ENCODE results near the gene SMIM35.
"Not testable (repeated sequence)": the region's sequence is repeated elsewhere in the genome, so short reads cannot be mapped to it uniquely, and the experiment has no call there.

Gene SMIM35

DNA sequence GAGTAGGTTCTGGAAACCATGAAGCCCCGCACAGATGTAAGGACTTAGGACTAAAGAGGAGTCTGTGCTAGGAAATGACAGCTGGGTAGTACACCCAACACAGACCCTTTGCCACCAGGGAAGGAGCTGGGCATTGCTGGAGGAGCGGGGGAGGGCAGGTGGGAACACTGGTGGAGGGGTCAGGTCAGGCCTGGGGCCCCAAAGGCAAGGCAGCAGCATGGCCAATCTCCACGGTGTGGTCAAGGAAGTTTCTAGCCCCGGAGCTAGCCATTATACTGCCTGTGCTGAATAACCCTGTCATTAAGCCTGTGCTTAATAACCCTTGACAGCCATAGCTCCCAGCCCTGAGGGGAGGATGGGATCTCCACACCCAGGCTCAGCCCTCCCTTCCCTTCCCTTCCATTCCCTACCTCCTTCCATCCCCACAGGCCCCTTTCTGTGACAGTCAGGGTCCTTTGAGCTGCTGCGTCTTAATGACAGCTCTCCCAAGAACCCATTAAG is 7.8 kb downstream of the SMIM35 start:
- DNase-seq = no peak

DNA sequence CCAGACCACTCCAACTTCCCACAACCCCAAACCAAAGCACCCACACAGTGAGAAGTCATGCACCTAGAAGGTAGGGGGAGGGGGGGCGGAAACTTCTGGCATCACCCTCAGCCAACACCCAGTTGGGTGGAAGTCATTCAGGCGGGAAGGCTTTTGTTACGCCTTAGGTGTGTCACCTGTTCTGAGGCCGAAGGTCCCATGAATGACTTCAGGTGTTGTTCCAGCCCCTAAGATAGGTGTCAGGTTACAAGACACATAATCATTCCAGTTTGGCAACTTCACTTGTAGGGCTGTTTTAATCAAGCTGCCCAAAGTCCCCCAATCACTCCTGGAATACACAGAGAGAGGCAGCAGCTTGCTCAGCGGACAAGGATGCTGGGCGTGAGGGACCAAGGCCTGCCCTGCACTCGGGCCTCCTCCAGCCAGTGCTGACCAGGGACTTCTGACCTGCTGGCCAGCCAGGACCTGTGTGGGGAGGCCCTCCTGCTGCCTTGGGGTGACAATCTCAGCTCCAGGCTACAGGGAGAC is 9.9 kb downstream of the SMIM35 start, which contains the start of gene TMPRSS4:
Gene TMPRSS4, plus strand, starts transcription at position 325 of the 528 bp plus-strand sequence. CDS start 225 bp downstream, outside the sequence.
- no peak for DNase-seq

DNA sequence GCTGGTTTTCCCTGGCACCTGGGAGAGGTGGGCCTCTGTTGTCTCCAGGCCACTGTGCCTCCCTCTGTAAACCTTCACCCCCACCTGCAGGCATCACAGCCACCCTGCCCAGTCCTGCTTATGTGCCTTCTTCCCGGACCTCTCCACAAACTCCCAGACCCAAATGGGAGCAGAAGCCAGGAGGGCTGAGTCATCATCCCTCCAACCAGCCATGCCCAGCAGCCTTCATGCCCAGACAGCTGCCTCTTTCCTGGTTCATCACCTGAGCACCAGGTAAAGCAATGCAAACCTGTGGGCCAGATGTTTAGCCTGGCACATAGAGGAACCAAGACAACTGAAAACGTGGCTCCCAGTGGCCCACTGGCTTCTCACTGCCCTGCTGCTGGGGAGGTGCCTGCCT is 12.0 kb downstream of the SMIM35 start:
- no peak for DNase-seq

DNA sequence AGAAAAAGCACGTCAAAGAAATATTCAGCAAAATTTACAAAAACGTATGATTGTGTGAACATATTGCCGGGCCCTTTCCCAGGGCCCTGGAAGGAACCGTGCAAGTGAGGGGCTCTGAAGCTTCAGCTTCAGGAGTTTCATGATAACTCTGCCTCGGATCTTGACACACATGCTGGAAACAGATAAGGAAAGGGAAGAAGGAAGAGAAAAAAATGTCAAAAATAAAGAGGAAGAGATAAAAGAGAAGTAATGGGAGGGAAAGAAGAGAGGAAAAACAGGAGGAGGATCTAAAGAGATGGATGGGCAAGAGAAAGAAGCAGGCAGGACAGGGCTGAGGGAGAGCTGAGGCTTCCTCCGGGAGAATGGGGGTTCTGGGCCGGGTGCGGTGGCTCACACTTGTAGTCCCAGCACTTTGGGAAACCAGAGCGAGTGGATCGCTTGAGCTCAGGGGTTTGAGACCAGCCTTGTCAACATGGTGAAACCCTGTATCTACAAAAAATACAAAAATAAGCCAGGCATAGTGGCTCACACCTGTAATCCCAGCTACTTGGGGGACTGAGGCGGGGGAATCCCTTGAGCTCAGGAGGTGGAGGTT is 12.6 kb downstream of the SMIM35 start:
- no peak for DNase-seq

DNA sequence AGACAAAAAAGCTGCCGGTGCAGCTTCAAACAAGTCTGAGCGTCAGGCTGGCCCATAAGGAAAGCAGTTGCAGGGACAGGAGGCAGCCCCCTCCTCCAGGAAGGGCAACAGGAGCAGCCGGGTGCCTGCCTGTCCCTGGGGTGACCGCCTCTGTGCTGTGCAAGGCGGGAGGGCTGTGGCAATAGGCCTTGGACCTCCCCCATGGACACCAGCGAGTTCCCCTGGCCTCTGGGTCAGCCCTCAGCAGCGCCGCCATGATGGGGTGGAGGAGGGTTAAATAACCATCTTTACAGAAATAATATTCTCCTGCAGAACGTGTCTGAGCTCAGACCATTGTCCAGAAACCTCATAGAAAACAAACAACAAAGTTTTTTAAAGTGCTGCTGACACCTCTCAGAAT is 13.2 kb downstream of the SMIM35 start:
- no peak for DNase-seq

DNA sequence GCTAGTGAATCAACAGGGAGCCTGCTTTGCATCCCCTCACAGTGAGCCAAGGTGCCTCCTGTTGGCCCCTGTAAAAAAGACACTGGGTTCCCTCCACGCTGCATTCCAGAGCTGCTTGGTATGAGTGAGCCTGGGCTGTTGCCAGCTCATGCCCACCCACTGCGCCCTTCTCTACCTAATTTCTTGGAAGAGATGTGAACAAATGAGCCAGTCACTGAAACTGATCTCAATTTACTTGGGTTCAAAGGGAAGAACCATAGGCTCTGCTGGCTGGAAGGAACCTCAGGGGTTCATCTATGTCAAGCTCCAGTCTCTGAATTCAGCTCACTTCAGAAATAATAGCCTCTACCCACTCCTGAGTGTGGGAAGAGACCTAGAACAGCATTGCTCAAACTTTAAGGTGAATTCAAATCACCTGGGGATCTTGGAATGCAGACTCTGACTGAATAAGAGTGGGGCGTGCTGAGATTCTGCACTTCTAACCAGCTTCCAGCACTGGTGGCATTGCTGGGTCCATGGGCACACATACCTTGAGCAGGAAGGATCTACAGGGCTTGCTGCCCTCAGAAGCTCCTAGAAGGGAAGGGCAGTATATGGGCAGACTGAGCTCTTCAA is 15.2 kb downstream of the SMIM35 start:
- DNase-seq = no peak

DNA sequence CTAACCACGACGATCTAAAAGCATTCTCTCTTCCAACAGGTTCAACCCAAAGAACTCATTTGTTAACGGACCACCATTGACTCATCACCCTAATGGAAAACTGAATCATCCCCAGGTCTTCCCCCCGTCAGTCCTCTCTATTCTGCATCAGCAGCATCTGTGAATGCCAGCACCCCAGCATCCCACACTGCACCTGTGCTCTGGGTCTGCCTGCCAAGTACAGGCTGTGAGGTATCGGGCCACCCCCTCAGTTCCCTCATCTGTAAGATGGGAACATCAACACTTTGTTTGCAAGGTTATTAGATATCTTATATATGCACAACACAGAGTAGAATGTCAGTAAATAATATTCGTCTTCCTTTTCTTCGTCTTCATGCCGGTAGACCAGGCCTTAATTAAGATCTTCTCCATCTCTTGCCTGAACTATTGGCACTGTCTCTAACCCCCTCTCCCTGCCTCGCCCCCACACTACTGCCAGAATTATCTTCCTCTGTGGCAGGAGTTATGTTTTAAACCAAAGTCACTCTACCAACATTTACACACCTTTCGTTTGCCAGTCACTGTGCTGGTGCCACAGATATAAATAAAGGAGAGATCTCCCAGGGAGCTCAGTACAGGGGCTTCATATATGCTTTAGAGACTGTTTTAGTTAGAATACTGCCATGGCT is 17.7 kb downstream of the SMIM35 start:
- no peak for DNase-seq

DNA sequence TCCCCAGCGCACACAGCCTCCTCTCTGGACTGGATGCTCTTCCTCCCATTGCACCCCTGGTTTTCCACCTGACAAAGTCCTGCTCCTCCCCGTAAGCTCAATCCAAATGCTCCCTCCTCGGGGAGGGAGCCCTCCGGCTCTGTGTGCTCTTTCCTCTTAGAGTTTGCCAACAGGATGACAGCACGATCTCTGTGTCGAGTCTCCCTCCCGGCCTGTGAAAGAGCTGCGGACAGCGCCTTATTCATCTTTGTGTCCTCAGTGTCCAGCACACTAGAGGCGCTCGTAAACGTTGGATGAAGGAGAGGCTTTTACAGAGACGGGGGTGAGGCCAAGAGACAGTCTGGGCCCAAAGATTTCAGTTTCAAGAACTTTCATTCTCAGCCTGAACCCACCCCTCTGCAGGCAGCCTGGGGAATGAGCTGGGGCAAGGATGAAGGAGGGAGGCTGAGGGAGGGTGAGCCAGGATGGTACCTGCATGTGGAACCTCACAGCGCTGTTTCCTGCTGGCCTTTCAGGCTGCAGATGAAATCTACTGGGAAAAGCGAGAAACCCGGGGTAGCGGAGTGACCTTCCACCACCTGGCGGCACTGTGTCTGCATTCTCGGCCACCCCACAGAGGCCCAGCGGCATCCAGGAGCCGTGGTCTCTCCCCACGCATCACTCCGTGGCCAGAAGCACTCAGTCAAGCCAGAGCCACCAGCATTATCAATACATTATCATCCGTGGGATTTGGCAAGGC is 18.4 kb downstream of the SMIM35 start:
- DNase-seq = no peak

DNA sequence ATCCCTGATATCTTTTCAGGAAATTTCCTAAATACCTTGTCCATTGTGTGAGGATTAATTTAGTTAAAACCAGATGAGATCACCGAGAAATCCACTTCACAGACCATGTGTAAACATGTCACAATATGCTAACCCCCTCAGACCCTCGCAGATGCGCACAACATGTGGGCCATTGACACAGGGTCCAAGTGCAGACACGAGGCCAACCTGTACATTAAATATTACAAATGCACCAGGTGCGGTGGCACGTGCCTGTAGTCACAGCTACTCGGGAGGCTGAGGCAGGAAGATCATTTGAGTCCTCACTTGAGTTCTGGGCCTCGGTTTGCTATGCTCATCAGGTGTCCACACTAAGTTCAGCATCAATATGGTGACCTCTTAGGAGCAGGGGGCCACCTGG is 19.8 kb downstream of the SMIM35 start:
- DNase-seq = no peak

DNA sequence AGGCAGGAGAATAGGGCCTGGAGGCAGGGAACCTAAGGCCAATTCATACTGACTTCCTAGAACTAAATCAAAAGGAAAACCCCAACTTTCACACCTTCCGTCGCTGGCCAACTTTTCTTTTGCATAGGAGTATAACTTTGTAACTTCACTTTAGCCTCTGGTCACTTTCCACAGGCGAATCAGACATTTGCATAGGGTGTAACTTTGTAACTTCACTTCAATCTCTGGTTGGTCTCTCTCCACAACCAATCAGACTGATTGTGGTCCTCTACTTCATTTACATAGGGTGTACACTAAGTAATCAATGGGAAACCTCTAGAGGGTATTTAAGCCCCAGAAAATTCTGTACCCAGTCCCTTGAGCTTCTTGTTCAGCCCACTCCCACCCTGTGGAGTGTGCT is 21.4 kb downstream of the SMIM35 start:
- DNase-seq = no peak

DNA sequence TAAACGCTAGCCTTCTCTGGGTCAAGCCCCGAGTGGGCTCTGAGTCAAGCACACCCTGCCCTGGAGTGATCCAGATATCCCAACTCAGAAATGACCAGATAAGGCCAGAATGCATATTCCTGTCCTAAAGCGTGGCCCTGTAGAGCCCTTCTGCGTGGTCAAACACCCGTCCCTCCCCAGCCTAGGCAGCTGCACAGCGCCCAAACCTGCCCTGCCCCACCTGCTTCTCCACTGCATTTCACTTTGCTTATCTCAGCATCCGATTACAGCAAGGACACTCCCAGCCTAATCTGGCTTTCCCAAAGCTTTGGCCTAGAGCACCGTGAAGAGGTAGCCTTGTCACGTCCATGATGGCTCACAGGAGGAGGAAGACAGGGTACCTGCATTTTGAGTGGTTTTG is 21.8 kb downstream of the SMIM35 start:
- DNase-seq = no peak

DNA sequence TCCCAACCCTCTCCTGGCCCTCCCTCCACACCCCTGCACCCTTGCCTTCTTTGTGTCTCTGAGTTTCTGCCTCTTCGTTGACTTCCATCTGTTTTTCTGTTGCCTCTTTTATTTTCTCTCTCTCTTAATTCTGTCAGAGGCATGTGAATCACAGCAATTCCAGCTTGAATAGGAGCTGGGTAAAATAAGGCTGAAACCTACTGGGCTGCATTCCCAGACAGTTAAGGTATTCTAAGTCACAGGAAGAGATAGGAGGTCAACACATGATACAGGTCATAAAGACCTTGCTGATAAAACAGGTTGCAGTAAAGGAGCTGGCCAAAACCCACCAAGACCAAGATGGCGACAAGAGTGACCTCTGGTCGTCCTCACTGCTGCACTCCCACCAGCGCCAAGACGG is 24.1 kb downstream of the SMIM35 start:
- not testable (repeated sequence) for DNase-seq

DNA sequence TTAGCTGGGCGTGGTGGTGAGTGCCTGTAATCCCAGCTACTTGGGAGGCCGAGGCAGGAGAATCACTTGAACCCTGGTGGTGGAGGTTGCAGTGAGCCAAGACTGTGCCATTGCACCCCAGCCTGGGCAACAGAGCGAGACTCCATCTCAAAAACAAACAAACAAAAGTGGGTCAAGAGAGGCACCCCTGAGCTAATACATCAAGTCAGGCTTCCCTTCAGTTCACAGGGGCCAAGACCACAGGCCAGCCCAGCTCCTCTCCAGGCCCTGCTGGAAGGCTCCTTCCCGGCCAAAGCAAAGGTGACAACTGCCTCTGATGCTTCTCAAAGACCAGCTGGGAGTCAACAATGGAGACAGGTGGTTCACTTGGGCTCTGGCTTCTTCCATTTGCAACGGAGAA is 24.6 kb downstream of the SMIM35 start:
- not testable (repeated sequence) for DNase-seq

DNA sequence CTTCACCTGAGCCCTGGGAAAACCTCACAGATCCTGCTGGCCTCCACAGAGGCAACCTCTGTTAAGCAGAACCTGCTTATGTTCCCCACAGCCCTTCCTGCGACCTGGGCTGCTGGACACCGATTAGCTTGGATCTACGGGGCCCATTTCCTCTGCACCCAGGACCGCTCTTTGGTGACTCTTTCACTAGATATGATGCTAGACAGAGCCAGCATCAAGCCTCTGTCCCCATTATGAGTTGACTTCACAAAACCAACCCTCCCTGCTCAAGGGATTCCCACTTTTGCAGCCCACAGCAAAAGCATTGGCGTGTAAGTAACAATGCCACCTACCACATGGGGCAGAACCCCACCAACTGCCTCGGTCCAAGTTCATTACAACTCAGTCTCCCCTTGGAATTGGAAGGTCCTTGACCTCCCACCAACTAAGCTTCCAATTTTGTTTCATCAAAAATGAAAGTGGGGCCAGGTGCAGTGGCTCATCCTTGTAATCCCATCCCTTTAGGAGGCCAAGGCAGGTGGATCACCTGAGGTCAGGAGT is 25.1 kb downstream of the SMIM35 start:
- DNase-seq = no peak

DNA sequence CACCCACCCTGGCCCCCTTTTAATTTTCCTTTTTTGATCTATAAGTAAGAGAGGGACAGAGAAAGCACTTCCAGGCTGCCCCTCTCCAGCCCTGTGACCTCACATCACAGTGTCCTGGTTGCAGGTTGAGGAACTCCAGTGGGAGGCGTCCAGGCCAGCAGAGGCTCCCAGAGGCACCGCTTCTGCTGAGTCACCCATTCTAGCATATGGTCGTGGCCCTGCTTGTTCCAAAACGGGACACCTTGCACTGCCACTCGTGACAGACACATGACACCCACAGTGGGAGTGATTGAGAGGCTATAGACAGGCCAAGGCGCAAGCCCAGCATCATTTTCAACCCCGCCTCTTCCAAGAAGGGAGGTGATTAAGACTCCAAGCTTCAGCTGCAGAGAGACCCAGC is 25.9 kb downstream of the SMIM35 start:
- DNase-seq = no peak

DNA sequence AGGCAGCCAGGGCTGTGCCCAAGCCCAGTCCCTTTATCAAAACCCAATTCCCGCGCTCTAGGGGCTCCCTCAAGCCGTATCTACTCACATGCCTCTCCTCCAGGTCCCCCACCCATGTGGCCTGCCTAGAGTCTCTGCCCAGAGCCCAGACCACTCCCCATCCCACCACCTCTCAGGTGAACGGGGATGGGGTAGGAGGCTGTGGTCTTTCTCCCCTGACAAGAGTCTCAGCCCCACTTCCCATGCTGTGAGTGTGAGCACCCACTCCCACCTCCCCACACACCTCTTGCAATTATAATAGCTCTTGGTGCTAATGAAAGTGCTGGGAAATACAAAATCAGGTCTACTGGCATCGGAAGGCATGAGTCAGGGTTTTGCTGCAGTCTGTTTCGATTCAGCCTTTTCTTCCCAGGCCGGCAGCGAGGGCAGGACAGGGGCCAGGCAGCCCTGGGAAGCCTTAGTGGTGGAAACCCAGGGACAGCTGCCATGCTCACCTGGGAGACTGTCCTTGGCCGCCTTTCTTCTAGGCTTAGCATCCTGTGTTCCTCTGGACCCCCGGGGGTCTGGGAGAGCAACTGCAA is 26.6 kb downstream of the SMIM35 start:
- no peak for DNase-seq

DNA sequence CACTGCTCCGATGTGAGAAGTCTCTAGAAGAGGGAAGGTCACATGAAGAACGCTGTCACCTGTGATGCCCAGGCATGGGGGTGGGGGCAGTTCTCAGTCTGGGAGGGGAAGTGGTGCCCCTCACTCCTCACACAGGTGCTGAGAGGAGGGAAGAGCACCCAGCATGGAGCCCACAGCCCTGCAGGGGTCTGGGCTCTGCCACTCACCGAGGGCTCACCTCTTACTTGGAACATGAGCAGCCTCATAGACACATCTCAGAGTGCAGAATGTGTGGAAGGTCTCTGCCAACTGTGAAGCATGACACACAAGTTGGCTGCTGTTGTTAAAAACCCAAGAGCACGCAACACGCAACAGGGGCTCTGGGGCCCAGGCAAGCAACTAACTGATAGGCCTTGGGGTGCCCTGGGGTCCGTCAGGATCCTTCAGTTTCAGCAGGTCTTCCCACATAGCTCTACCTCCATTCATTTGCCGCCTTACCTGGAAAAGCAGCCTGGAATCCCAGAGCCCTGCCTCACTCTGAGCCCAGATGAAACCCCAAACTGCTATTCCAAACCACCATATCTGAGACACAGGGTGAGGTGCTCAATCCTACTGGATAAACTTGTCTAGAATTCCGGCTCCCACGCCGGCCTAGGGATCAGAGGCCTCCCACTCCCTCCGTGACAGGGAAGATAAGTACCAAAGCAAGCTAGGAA is 27.4 kb downstream of the SMIM35 start:
- DNase-seq = no peak

DNA sequence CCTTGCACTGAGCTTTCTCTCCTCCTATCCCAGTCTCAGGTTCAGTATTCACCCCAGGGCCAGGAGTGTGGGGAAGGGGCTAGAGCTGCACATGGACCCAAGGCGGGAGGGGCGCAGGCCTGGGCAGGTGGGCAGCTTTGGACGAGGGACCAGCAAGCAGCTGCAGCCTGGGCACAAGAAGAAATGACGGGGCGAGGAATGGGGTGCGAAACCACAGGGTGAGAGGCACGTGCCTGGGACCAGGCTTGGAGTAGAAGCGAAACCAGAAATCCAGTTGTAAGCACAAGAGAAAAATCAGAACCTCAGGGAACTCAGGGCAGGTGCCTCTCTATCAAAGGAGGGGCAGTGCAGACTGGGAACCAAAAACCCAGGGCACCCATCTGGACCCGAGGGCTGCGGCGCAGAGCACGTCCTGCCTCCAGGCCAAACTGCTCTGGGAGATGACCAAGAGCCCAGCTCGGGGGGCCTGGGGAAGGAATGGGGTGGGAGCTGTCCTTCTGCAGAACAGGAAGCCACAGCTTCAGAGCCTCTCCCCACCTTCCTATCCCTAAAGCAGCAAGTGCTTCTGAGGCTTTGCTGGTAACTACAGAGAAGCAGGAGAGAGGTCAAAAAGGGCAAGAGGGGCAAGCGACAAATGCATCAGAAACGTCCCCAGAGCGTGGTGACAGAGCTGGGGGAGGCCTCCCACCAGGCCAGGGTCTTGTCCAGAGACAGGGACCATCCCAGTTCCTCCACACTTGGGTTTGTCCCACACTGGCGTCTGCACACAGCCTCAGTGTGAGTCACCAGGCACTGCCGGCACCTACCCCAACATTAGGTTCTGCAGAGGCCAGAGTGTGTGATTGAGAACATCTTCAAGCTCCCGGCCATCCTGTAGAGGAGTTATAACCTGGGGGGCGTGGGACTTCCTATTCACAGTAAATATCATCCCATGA is 28.2 kb downstream of the SMIM35 start:
- DNase-seq = no peak

DNA sequence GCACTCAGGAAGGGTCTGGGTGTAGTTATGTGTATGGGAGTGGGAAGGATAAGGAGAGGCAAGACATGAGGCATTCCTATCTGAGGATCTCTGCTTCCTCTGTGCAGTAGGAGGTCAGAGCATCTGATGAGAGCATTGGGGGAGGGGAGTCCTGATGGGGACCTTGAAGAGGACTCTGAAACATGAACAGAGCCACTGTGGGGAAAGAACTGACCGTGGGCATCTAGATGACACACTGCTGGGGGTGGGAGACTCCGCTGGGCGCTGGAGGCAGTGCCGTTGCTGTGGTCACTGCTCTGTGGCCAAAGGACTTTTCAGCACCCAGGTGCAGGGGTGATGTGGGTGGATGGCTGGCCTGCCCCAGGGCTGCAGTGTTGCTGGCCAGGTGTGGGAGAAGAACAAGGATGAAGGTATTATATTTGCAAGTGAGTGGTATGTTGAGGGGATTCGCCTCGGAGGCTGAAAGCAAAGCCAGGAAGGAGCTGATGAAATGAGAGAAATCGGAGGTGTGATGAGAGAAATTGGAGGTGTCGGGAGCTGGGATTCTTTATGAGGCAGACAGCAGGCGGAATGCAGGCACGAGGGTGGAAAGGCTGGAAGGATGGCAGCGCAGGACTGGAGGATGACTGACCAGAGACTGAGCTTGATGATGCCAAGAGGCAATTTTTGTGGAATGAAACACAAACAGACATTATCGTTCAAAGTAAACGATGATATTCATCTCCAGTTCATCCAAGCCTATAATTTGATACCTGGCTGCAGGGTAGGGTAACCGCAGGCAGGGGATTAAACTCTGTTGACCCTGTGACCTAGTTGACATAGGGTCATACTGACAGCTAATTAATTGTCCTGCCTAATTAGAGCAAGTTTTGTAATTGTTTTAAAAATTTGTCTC is 29.3 kb downstream of the SMIM35 start:
- no peak for DNase-seq

DNA sequence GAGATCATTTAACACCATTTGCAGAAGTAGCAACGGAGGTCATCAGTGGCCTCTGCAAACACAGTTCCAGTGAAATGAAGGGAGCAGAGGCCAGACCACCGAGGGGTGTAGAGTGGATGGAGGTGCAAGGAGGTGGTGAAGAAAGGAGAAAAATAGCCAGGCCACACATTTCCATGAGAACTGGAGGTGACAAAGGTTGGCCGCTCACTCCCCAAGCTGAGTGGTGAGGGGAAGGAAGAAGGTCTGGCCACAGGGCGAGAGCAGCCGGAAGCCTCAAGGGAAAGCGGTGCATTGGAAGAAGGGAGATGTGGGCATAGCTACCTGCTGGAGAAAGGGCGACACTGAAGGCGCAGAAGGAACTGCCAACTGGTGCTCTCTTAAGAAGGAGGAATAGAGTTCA is 30.0 kb downstream of the SMIM35 start:
- DNase-seq = no peak
